SH-SY5Y (cell line): Measurements from ENCODE around the gene ZNF778.

ENCODE experiments used
- GATA2 ChIP-seq: IDR thresholded peaks from 2 replicates; pipeline ENCODE4 v1.6.1; 2011; ENCODE audit warnings: mild to moderate bottlenecking, low read depth, low read length
- GATA3 ChIP-seq: IDR thresholded peaks from 2 replicates; pipeline ENCODE4 v1.6.1; 2011; ENCODE audit warnings: low read depth, mild to moderate bottlenecking, low read length, moderate library complexity

GRCh38 chr16:89174055-89174827 is 43.3 kb upstream of the ZNF778 start:
- TF ChIP-seq GATA3 = no peak
- TF ChIP-seq GATA2 = no peak
